ENCODE measurements around the gene POMT2.

GRCh38 chr14:77340389-77340788, 19.7 kb upstream of the POMT2 start:
- TF ChIP-seq CTCF (IDR thresholded peaks at IDR 0.05) (no peak), POLR2AphosphoS5 (IDR thresholded peaks at IDR 0.05) (no peak), POLR2A (IDR thresholded peaks at IDR 0.05) (no peak), EP300 (IDR thresholded peaks at IDR 0.05; ENCODE audit: low read depth) (no peak)
